GM21423 (cell line): ENCODE results near the gene POU6F1.
A peak's percentile ranks its signal among the peaks of the same experiment; 100 is the strongest.

ENCODE experiments used
- ATAC-seq: cut with Tn5 transposase; IDR thresholded peaks from one replicate; pipeline ENCODE4 v1.9.1; 2021; ENCODE audit warnings: mild to moderate bottlenecking, moderate library complexity; ENCODE audit not compliant: unreplicated experiment

POU6F1 gene

GRCh38 chr12:51172515-51173431, 45.1 kb downstream of the POU6F1 start, which contains the start of gene TFCP2:
Gene TFCP2, minus strand, starts transcription at chr12:51173135. Its CDS starts 713 bp downstream, at chr12:51172422.
- peak; percentile 84 for ATAC-seq

GRCh38 chr12:51171884-51172514, 45.9 kb downstream of the POU6F1 start:
- no peak for ATAC-seq

GRCh38 chr12:51163795-51164194, 54.1 kb downstream of the POU6F1 start:
- ATAC-seq, result no peak

GRCh38 chr12:51162217-51162616, 55.6 kb downstream of the POU6F1 start:
- ATAC-seq, result no peak

- ATAC-seq, result no peak
Observed at GRCh38 chr12:51160814-51161459, 56.9 kb downstream of the POU6F1 start.

GRCh38 chr12:51156245-51156765, 61.6 kb downstream of the POU6F1 start:
- ATAC-seq, result no peak

- no peak for ATAC-seq
Observed at GRCh38 chr12:51152953-51153352, 64.9 kb downstream of the POU6F1 start.

GRCh38 chr12:51150777-51151176, 67.1 kb downstream of the POU6F1 start:
- ATAC-seq, result no peak

- no peak for ATAC-seq
Observed at GRCh38 chr12:51147309-51147708, 70.6 kb downstream of the POU6F1 start.

GRCh38 chr12:51139292-51139844, 78.5 kb downstream of the POU6F1 start:
- ATAC-seq, result no peak
